Activated CD8-positive, alpha-beta T cell treated with anti-CD3 and anti-CD28 coated beads for 36 hours (primary cell): ENCODE results near the gene PF4V1. TPM values are rescaled to one million over a fixed set of nuclear protein-coding genes. Genes with fewer than 3 reads are reported as not detected.
"Not testable (repeated sequence)": the region's sequence is repeated elsewhere in the genome, so short reads cannot be mapped to it uniquely, and the experiment has no call there.

Source experiments
- ATAC-seq: fragments of 200-7000 bp; cut with Tn5 transposase; one replicate; pipeline ENCODE4 v1.10.0; 2021; ENCODE audit warnings: mild to moderate bottlenecking, moderate library complexity
- CTCF ChIA-PET: fragments of 350-600 bp; sonication (Branson Sonifier 250); formaldehyde crosslinking; loops from one replicate; lab custom pipeline; 2021; ENCODE audit warnings: antibody characterized with exemption; lab: Charles Lee
- POLR2A ChIA-PET: fragments of 350-600 bp; sonication (Branson Sonifier 250); formaldehyde crosslinking; loops from one replicate; lab custom pipeline; 2021; ENCODE audit warnings: antibody characterized with exemption; lab: Charles Lee
- DNase-seq: peaks from one replicate; pipeline ENCODE4 v3.0.0-alpha.2; 2020
- H3K27ac Mint-ChIP-seq: one replicate; pipeline ENCODE4 v1.8.0; 2021; ENCODE audit warnings: mild to moderate bottlenecking, mixed read lengths
- H3K27me3 Mint-ChIP-seq: one replicate; pipeline ENCODE4 v1.8.0; 2021; ENCODE audit warnings: mixed read lengths
- H3K36me3 Mint-ChIP-seq: one replicate; pipeline ENCODE4 v1.8.0; 2021; ENCODE audit warnings: low read depth, mixed read lengths
- H3K4me1 Mint-ChIP-seq: one replicate; pipeline ENCODE4 v1.8.0; 2021; ENCODE audit warnings: low read depth, mixed read lengths
- H3K4me3 Mint-ChIP-seq: one replicate; pipeline ENCODE4 v1.8.0; 2021; ENCODE audit warnings: mild to moderate bottlenecking, moderate library complexity, mixed read lengths
- H3K9me3 Mint-ChIP-seq: one replicate; pipeline ENCODE4 v1.8.0; 2021; ENCODE audit warnings: mixed read lengths
- intact Hi-C: fragments of 100-400 bp; cut with micrococcal nuclease; formaldehyde crosslinking; loops from one replicate; pipeline ENCODE4 v1.10.0; 2022
- total RNA-seq, 2 experiments: library from RNA; stranded (reverse); gene quantifications; one replicate each; pipeline ENCODE4 v1.2.3, GENCODE V29; 2021
- TF ChIP-seq, protein P1 (sequence below): fragments of 200-600 bp; IDR thresholded peaks from one replicate; pipeline ENCODE4 v1.8.0; 2022; ENCODE audit warnings: antibody characterized with exemption, mild to moderate bottlenecking

PF4V1 gene
- total RNA-seq, 2 experiments from 2014 or later, result not detected

DNA sequence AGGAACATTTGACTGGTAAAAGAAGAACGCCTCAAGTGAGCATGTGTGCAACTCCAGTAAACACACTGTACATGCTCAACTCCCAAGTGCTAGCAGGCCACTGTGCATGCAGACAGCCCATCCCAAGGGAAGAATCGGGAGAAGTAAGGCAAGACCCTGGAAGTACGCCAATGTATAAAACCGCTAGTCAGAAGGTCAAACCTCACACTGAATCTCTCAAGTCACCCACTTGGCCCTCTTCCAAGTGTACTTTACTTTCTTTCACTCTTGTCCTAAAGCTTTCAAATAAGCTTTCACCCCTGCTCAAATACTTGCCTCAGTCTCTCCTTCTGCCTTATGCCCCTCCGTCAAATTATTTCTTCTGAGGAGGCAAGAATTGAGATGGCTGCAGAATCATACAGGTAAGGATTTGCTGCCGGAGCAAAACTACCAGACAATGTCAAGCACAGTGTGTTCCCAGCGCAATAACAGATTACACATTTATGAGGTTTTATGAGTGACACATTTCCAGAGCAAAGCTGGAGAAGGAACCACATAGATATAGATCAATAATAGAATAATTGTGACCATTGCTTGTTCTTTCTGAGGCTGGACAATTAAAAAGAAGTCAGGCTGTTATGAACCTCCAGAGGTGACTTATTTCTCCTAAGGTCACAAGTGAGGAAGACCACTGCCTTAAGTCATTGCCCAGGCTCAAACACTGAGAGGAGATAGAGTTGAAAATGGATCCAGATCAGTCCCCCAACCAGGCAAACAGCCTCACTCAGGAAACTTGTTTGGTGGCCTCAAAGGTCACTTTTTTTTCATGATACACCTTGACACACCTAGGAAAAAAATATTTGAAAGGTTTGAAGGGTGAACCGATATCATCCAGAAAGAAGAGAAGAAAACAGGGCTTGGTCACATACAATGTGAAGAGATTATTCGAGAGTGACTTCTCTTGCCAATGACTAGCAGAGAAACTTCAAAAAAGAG, 42.4 kb downstream of the PF4V1 start:
- intact Hi-C loops, result no loop called here
- ATAC-seq, result no peak
- TF ChIP-seq, protein P1, sequence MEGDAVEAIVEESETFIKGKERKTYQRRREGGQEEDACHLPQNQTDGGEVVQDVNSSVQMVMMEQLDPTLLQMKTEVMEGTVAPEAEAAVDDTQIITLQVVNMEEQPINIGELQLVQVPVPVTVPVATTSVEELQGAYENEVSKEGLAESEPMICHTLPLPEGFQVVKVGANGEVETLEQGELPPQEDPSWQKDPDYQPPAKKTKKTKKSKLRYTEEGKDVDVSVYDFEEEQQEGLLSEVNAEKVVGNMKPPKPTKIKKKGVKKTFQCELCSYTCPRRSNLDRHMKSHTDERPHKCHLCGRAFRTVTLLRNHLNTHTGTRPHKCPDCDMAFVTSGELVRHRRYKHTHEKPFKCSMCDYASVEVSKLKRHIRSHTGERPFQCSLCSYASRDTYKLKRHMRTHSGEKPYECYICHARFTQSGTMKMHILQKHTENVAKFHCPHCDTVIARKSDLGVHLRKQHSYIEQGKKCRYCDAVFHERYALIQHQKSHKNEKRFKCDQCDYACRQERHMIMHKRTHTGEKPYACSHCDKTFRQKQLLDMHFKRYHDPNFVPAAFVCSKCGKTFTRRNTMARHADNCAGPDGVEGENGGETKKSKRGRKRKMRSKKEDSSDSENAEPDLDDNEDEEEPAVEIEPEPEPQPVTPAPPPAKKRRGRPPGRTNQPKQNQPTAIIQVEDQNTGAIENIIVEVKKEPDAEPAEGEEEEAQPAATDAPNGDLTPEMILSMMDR, result no peak
- DNase-seq, result no peak
- no peaks in the 10 kb centered on the region for H3K4me1 Mint-ChIP-seq
- ChIA-PET POLR2A (no interaction called here), CTCF (no interaction called here)
- H3K9me3 Mint-ChIP-seq, result no peaks in the 10 kb centered on the region
- H3K27ac Mint-ChIP-seq, result no peak overlapping the region
- no peaks in the 10 kb centered on the region for H3K27me3 Mint-ChIP-seq
- H3K4me3 Mint-ChIP-seq, result no peak overlapping the region
- H3K36me3 Mint-ChIP-seq, result no peaks in the 10 kb centered on the region

DNA sequence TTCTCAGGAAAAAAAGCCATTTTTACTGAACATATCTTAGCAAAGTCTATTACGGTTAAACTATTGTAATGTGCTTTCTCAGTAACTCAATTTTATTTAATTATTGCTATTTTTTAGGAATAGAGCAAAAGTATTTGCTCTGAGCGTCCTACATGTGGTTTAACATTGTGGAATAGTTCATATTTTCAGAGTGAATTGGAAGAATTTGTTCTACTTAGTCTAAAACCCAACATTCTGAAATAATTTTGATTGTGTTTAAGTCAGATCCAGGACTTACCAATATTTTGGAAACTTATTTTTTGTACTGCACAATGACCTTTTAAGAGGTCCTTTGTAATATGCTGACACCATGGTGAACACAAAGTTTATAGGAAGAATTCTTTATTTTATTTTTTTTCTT, 43.3 kb downstream of the PF4V1 start:
- ATAC-seq (no peak), DNase-seq (no peak)
- no peak overlapping the region for H3K27ac Mint-ChIP-seq
- intact Hi-C loops, result no loop called here
- TF ChIP-seq, protein P1, result no peak
- no peaks in the 10 kb centered on the region for H3K9me3 Mint-ChIP-seq
- ChIA-PET POLR2A (no interaction called here), CTCF (no interaction called here)
- no peak overlapping the region for H3K4me3 Mint-ChIP-seq
- no peaks in the 10 kb centered on the region for H3K36me3 Mint-ChIP-seq
- H3K4me1 Mint-ChIP-seq, result no peaks in the 10 kb centered on the region
- H3K27me3 Mint-ChIP-seq, result no peaks in the 10 kb centered on the region

GRCh38 chr4:73897380-73898136, 44.5 kb downstream of the PF4V1 start:
- Mint-ChIP-seq H3K9me3 (no peaks in the 10 kb centered on the region), H3K27ac (no peak overlapping the region), H3K36me3 (no peaks in the 10 kb centered on the region), H3K4me1 (no peaks in the 10 kb centered on the region), H3K4me3 (no peak overlapping the region), H3K27me3 (no peaks in the 10 kb centered on the region)
- ChIA-PET CTCF (no interaction called here), POLR2A (no interaction called here)
- no peak for ATAC-seq
- TF ChIP-seq, protein P1, result no peak
- DNase-seq, result no peak
- intact Hi-C loops, result no loop called here

DNA sequence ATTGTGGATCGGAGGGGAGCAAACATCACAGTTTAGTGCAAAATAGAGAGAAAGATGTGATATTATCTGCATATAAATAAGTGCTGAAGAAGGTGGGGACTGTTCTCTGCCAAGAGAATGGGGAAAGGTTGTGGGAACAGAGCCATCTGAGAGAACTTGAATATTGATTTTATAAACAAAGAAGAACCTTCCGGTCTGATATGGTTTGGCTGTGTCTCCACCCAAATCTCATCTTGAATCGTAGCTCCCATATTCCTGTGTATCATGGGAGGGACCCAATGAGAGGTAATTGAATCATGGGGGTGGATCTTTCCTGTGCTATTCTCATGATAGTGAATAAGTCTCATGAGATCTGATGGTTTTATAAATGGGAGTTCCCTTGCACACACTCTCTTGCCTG, 46.2 kb downstream of the PF4V1 start:
- CTCF ChIA-PET, POLR2A ChIA-PET, intact Hi-C loops: not testable (repeated sequence)

DNA sequence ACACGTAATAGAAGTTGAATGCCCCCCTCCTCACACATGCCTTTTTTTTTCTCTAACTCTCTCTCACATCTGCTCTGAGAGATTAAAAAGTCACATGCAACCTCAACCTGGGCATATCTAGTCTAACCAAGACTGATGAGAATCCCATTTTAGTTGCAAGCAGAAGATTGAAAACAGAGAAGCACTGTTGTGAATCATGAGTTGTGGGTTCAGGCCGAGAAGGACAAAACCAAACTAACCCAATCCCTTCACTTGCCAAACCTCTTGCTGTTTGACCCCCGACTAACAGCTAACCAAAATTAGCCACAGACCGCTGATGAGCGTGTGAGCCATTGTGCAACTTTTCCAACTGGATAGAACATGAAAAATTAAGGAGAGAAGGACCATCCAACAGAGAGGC, 47.9 kb downstream of the PF4V1 start:
- Mint-ChIP-seq H3K4me1 (no peaks in the 10 kb centered on the region), H3K27me3 (no peaks in the 10 kb centered on the region), H3K4me3 (no peak overlapping the region), H3K27ac (no peak overlapping the region), H3K36me3 (no peaks in the 10 kb centered on the region), H3K9me3 (no peaks in the 10 kb centered on the region)
- DNase-seq (no peak), ATAC-seq (no peak)
- intact Hi-C loops, result no loop called here
- CTCF ChIA-PET, result no interaction called here
- TF ChIP-seq, protein P1, result no peak
- POLR2A ChIA-PET, result no interaction called here

More for the DNA sequence above, 46.2 kb downstream of the PF4V1 start:
- H3K36me3 Mint-ChIP-seq, H3K27ac Mint-ChIP-seq, H3K9me3 Mint-ChIP-seq, DNase-seq, H3K27me3 Mint-ChIP-seq, H3K4me1 Mint-ChIP-seq, ATAC-seq, H3K4me3 Mint-ChIP-seq: not testable (repeated sequence)
